IMR-90 (cell line): ENCODE measurements around the gene GABRB1. TPM values are rescaled to one million over a fixed set of nuclear protein-coding genes. Genes with fewer than 3 reads are reported as not detected.

Experiments used
- ATAC-seq: fragments of 200-7000 bp; cut with Tn5 transposase; 2 replicates; pipeline ENCODE4 v1.9.1; 2020; ENCODE audit warnings: low read depth, mild to moderate bottlenecking, moderate library complexity
- BruUV-seq: library from RNA; stranded (reverse); fragments of 400-500 nt; replicated peaks from 2 replicates; lab custom pipeline; 2021; lab: Mats Ljungman, UMichigan
- CTCF ChIA-PET: fragments of 300-600 bp; formaldehyde crosslinking; extraction: SDS; loops from one replicate; lab custom pipeline; 2021; ENCODE audit warnings: antibody characterized with exemption; lab: Yijun Ruan, JAX
- POLR2A ChIA-PET: fragments of 300-600 bp; sonication (Branson Sonifier 250); formaldehyde crosslinking; loops from one replicate; lab custom pipeline; 2022; ENCODE audit warnings: antibody characterized with exemption; ENCODE audit not compliant: unreplicated experiment; lab: Charles Lee
- DNase-seq: peaks from one replicate; pipeline ENCODE4 v3.0.0; 2013
- H2AFZ ChIP-seq: replicated peaks from 2 replicates; pipeline ENCODE3; 2013; ENCODE audit warnings: low read length, mild to moderate bottlenecking; ENCODE audit not compliant: poor library complexity
- H2AK5ac ChIP-seq: 2 replicates; pipeline ENCODE4 v1.6.1; 2013; ENCODE audit warnings: low read depth, low read length, inconsistent platforms
- H2AK9ac ChIP-seq: replicated peaks from 2 replicates; pipeline ENCODE3; 2013; ENCODE audit warnings: mild to moderate bottlenecking, low read depth, low read length, moderate library complexity; ENCODE audit not compliant: poor library complexity
- H2BK120ac ChIP-seq: 2 replicates; pipeline ENCODE4 v1.6.1; 2013; ENCODE audit warnings: low read depth, low read length, inconsistent platforms
- H2BK15ac ChIP-seq: 3 replicates; pipeline ENCODE4 v1.6.1; 2013; ENCODE audit warnings: low read depth, low read length, inconsistent platforms
- H2BK20ac ChIP-seq: 2 replicates; pipeline ENCODE4 v1.6.1; 2013; ENCODE audit warnings: low read depth, mild to moderate bottlenecking, inconsistent platforms, low read length, moderate library complexity
- H2BK5ac ChIP-seq: 2 replicates; pipeline ENCODE4 v1.6.1; 2013; ENCODE audit warnings: mild to moderate bottlenecking, low read depth, low read length, inconsistent platforms; ENCODE audit not compliant: poor library complexity, severe bottlenecking
- H3K14ac ChIP-seq: replicated peaks from 2 replicates; pipeline ENCODE4 v1.6.1; 2013; ENCODE audit warnings: low read depth, low read length, inconsistent platforms
- H3K18ac ChIP-seq: 2 replicates; pipeline ENCODE4 v1.6.1; 2013; ENCODE audit warnings: low read depth, low read length, control low read depth
- H3K23ac ChIP-seq: 2 replicates; pipeline ENCODE4 v1.6.1; 2013; ENCODE audit warnings: low read depth, low read length, inconsistent platforms
- H3K27ac ChIP-seq: 2 replicates; pipeline ENCODE4 v1.5.1; 2013; ENCODE audit warnings: mild to moderate bottlenecking, control low read depth, low read length; ENCODE audit not compliant: insufficient read depth
- H3K27me3 ChIP-seq: 2 replicates; pipeline ENCODE4 v1.6.1; 2013; ENCODE audit warnings: low read length; ENCODE audit not compliant: control insufficient read depth, insufficient read depth
- H3K36me3 ChIP-seq: 2 replicates; pipeline ENCODE4 v1.6.1; 2013; ENCODE audit warnings: low read length, mixed read lengths; ENCODE audit not compliant: control insufficient read depth, insufficient read depth
- H3K4ac ChIP-seq: 2 replicates; pipeline ENCODE4 v1.6.1; 2013; ENCODE audit warnings: low read depth, low read length, inconsistent platforms
- H3K4me1 ChIP-seq: 2 replicates; pipeline ENCODE4 v1.6.1; 2013; ENCODE audit warnings: low read length, mixed read lengths; ENCODE audit not compliant: control insufficient read depth, insufficient read depth
- H3K4me2 ChIP-seq: 2 replicates; pipeline ENCODE4 v1.6.1; 2013; ENCODE audit warnings: low read depth, mild to moderate bottlenecking, control low read depth, low read length, moderate library complexity
- H3K4me3 ChIP-seq: 2 replicates; pipeline ENCODE4 v1.5.1; 2013; ENCODE audit warnings: low read depth, mild to moderate bottlenecking, control low read depth, low read length, moderate library complexity; ENCODE audit not compliant: insufficient read depth
- H3K56ac ChIP-seq: 2 replicates; pipeline ENCODE4 v1.6.1; 2013; ENCODE audit warnings: low read length, inconsistent platforms; ENCODE audit not compliant: insufficient read depth; ENCODE audit errors: extremely low read depth
- H3K79me1 ChIP-seq, 2 experiments: 2 replicates each; pipeline ENCODE4 v1.6.1; 2013; ENCODE audit warnings: low read length in 2 of 2, inconsistent platforms in 1 of 2, low read depth in 1 of 2
- H3K9ac ChIP-seq: 2 replicates; pipeline ENCODE4 v1.6.1; 2013; ENCODE audit warnings: low read depth, low read length, control low read depth
- H3K9me1 ChIP-seq: 2 replicates; pipeline ENCODE4 v1.6.1; 2013; ENCODE audit warnings: low read length, inconsistent platforms; ENCODE audit not compliant: insufficient read depth
- H3K9me3 ChIP-seq: 2 replicates; pipeline ENCODE4 v1.6.1; 2013; ENCODE audit warnings: low read length; ENCODE audit not compliant: control insufficient read depth, insufficient read depth
- H4K20me1 ChIP-seq: 2 replicates; pipeline ENCODE4 v1.6.1; 2013; ENCODE audit warnings: low read length, inconsistent platforms; ENCODE audit not compliant: insufficient read depth
- H4K5ac ChIP-seq: 2 replicates; pipeline ENCODE4 v1.6.1; 2013; ENCODE audit warnings: mild to moderate bottlenecking, low read depth, low read length, control low read depth
- H4K8ac ChIP-seq, 2 experiments: 2 replicates each; pipeline ENCODE4 v1.6.1; 2013; ENCODE audit warnings: low read depth in 2 of 2, low read length in 2 of 2, control low read depth in 1 of 2, inconsistent platforms in 1 of 2
- H4K91ac ChIP-seq: 2 replicates; pipeline ENCODE4 v1.6.1; 2013; ENCODE audit warnings: low read depth, low read length, inconsistent platforms; ENCODE audit not compliant: insufficient read depth
- BHLHE40 ChIP-seq: fragments of 150-350 bp; IDR thresholded peaks from 2 replicates; pipeline ENCODE4 v1.6.1; 2016; ENCODE audit warnings: mild to moderate bottlenecking, low read depth, low read length
- CEBPB ChIP-seq: IDR thresholded peaks from 2 replicates; pipeline ENCODE4 v1.6.1; 2012; ENCODE audit warnings: low read depth, low read length, improper control_type of control experiment
- CHD1 ChIP-seq: IDR thresholded peaks from 2 replicates; pipeline ENCODE4 v1.6.1; 2012; ENCODE audit warnings: low read depth, low read length, improper control_type of control experiment
- FOS ChIP-seq: fragments of 150-350 bp; IDR thresholded peaks from 2 replicates; pipeline ENCODE4 v1.6.1; 2016; ENCODE audit warnings: low read depth, low read length
- MAFK ChIP-seq: IDR thresholded peaks from 2 replicates; pipeline ENCODE4 v1.6.1; 2012; ENCODE audit warnings: low read depth, low read length, improper control_type of control experiment
- MAZ ChIP-seq: IDR thresholded peaks from 2 replicates; pipeline ENCODE4 v1.6.1; 2012; ENCODE audit warnings: low read depth, mild to moderate bottlenecking, low read length, improper control_type of control experiment, moderate library complexity, borderline replicate concordance
- MXI1 ChIP-seq: IDR thresholded peaks from 2 replicates; pipeline ENCODE4 v1.6.1; 2012; ENCODE audit warnings: low read depth, mild to moderate bottlenecking, low read length, moderate library complexity, borderline replicate concordance
- NFE2L2 ChIP-seq: fragments of 150-350 bp; IDR thresholded peaks from 2 replicates; pipeline ENCODE4 v1.6.1; 2016; ENCODE audit warnings: low read depth, mild to moderate bottlenecking, low read length
- POLR2A ChIP-seq: IDR thresholded peaks from 2 replicates; pipeline ENCODE4 v1.6.1; 2012; ENCODE audit warnings: mild to moderate bottlenecking, low read depth, low read length
- RAD21 ChIP-seq: IDR thresholded peaks from 2 replicates; pipeline ENCODE4 v1.6.1; 2012; ENCODE audit warnings: low read length, improper control_type of control experiment
- RCOR1 ChIP-seq: IDR thresholded peaks from 2 replicates; pipeline ENCODE4 v1.6.1; 2012; ENCODE audit warnings: mild to moderate bottlenecking, low read length, improper control_type of control experiment; ENCODE audit not compliant: insufficient replicate concordance
- RFX5 ChIP-seq: IDR thresholded peaks from 2 replicates; pipeline ENCODE4 v1.8.0; 2012; ENCODE audit warnings: low read depth, mild to moderate bottlenecking, low read length, moderate library complexity
- SMC3 ChIP-seq: fragments of 150-350 bp; IDR thresholded peaks from 2 replicates; pipeline ENCODE4 v1.6.1; 2016; ENCODE audit warnings: low read depth, mild to moderate bottlenecking, antibody characterized with exemption, low read length, moderate library complexity
- WGBS, 2 experiments: methylation state at CpG; one replicate each; pipeline versions ENCODE4 v1.1.5 to v1.1.7; 2013; ENCODE audit warnings: missing lambda C conversion rate in 2 of 2; ENCODE audit not compliant: insufficient read length in 1 of 2; ENCODE audit errors: extremely low coverage in 2 of 2; 5-methylcytosine and 5-hydroxymethylcytosine counted together
- dilution Hi-C: fragments of 300-500 bp; cut with HindIII; formaldehyde crosslinking; loops from one replicate; pipeline ENCODE4 v1.14.3; 2018; ENCODE audit warnings: low sequenced_read_pairs; ENCODE audit not compliant: unreplicated experiment
- in situ Hi-C: fragments of 300-500 bp; cut with MboI; formaldehyde crosslinking; loops from 3 replicates; pipeline ENCODE4 v1.14.3; 2019; ENCODE audit warnings: low sequenced_read_pairs, inconsistent platforms, mixed read lengths
- intact Hi-C: fragments of 100-400 bp; cut with micrococcal nuclease; formaldehyde crosslinking; loops from 2 replicates; pipeline ENCODE4 v1.10.0; 2022
- polyA plus RNA-seq, 3 experiments: library from polyadenylated mRNA; depleted of rRNA; stranded (reverse); fragments of >200 nt; gene quantifications; 2 replicates each; pipeline ENCODE4 v1.2.3, GENCODE V29; 2012; ENCODE audit warnings: low replicate concordance in 1 of 3
- total RNA-seq: library from RNA; depleted of rRNA; stranded (reverse); fragments of >200 nt; gene quantifications from 2 replicates; pipeline ENCODE4 v1.2.3, GENCODE V29; 2012
- TF ChIP-seq, protein P1 (sequence below): fragments of 150-350 bp; IDR thresholded peaks from 2 replicates; pipeline ENCODE4 v1.6.1; 2016; ENCODE audit warnings: low read depth, mild to moderate bottlenecking, low read length, moderate library complexity, borderline replicate concordance
- TF ChIP-seq, protein P2 (sequence below): conservative IDR thresholded peaks from 2 replicates; pipeline ENCODE4 v1.5.1; 2012; ENCODE audit warnings: mild to moderate bottlenecking, low read depth, low read length, improper control_type of control experiment
- TF ChIP-seq, protein P3 (sequence below): fragments of 150-350 bp; IDR thresholded peaks from 2 replicates; pipeline ENCODE4 v1.6.1; 2017; ENCODE audit warnings: mild to moderate bottlenecking, antibody characterized with exemption, low read length, low read depth

The GABRB1 gene
- total and polyA plus RNA-seq, 2 of the 4 experiments (the other 2 are of a cell fraction) = 4.7 to 16.1 TPM

DNA sequence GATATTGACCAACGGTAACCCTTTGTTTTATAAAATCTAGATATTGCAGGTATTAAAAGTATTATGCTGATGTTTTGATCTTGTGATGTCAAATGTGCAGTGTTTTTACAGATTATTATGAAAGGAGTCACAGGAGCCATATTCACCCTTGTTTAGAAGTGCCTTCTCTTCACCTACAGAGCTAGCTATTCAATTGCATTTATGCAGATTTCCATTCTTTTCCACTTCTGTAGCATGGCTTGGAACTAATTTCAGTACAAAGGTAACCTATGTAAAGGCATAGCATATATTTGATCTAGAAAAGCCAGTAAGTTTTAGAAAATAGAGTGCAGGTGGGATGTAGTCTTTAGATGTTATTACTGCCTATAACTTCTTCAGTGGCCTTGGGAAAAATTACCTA is 176.2 kb downstream of the GABRB1 start:
- DNase-seq (no peak), ATAC-seq (no peak)
- Histone ChIP-seq H3K4ac (no peak overlapping the region), H2AFZ (no peak overlapping the region), H2BK20ac (no peak overlapping the region), H4K91ac (no peak overlapping the region), H3K18ac (no peak overlapping the region), H3K14ac (no peak overlapping the region), H4K8ac (no peak overlapping the region), H3K9ac (no peak overlapping the region), H3K4me2 (no peak overlapping the region), H3K79me1 (peaks cover 0 to 12% of the 10 kb centered on the region in 2 experiments; a peak in 2 of 4 replicates), H3K27me3 (no peaks in the 10 kb centered on the region), H3K27ac (no peak overlapping the region), H2AK5ac (no peak overlapping the region), H4K20me1 (no peaks in the 10 kb centered on the region), H3K9me3 (no peaks in the 10 kb centered on the region), H2BK120ac (no peak overlapping the region), H3K4me3 (no peak overlapping the region), H3K4me1 (peaks cover 2% of the 10 kb centered on the region; the same call in 1 of the 2 replicates), H2BK15ac (no peak overlapping the region), H3K9me1 (no peaks in the 10 kb centered on the region), H3K36me3 (no peaks in the 10 kb centered on the region), H2AK9ac (no peak overlapping the region), H4K5ac (no peak overlapping the region), H3K23ac (no peak overlapping the region), H3K56ac (no peak overlapping the region), H2BK5ac (no peak overlapping the region)
- POLR2A ChIA-PET = no interaction called here
- no CpG with 5 or more reads among the region's 1 CpG for WGBS, 2 experiments
- dilution Hi-C loops (no loop called here), intact Hi-C loops (no loop called here), in situ Hi-C loops (no loop called here)
- no TSS peak for BruUV-seq
- CTCF ChIA-PET = no interaction called here
- no peak for TF ChIP-seq MAZ
- no peak for TF ChIP-seq FOS
- no peak for TF ChIP-seq MAFK
- TF ChIP-seq, protein P1, sequence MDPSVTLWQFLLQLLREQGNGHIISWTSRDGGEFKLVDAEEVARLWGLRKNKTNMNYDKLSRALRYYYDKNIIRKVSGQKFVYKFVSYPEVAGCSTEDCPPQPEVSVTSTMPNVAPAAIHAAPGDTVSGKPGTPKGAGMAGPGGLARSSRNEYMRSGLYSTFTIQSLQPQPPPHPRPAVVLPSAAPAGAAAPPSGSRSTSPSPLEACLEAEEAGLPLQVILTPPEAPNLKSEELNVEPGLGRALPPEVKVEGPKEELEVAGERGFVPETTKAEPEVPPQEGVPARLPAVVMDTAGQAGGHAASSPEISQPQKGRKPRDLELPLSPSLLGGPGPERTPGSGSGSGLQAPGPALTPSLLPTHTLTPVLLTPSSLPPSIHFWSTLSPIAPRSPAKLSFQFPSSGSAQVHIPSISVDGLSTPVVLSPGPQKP = no peak
- no peak for TF ChIP-seq CEBPB
- TF ChIP-seq, protein P2, sequence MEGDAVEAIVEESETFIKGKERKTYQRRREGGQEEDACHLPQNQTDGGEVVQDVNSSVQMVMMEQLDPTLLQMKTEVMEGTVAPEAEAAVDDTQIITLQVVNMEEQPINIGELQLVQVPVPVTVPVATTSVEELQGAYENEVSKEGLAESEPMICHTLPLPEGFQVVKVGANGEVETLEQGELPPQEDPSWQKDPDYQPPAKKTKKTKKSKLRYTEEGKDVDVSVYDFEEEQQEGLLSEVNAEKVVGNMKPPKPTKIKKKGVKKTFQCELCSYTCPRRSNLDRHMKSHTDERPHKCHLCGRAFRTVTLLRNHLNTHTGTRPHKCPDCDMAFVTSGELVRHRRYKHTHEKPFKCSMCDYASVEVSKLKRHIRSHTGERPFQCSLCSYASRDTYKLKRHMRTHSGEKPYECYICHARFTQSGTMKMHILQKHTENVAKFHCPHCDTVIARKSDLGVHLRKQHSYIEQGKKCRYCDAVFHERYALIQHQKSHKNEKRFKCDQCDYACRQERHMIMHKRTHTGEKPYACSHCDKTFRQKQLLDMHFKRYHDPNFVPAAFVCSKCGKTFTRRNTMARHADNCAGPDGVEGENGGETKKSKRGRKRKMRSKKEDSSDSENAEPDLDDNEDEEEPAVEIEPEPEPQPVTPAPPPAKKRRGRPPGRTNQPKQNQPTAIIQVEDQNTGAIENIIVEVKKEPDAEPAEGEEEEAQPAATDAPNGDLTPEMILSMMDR = no peak
- TF ChIP-seq SMC3 = no peak
- no peak for TF ChIP-seq RFX5
- TF ChIP-seq RCOR1 = no peak
- TF ChIP-seq, protein P3, sequence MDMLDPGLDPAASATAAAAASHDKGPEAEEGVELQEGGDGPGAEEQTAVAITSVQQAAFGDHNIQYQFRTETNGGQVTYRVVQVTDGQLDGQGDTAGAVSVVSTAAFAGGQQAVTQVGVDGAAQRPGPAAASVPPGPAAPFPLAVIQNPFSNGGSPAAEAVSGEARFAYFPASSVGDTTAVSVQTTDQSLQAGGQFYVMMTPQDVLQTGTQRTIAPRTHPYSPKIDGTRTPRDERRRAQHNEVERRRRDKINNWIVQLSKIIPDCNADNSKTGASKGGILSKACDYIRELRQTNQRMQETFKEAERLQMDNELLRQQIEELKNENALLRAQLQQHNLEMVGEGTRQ = no peak
- no peak for TF ChIP-seq MXI1
- TF ChIP-seq NFE2L2 = no peak
- TF ChIP-seq RAD21 = no peak
- TF ChIP-seq CHD1 = no peak
- TF ChIP-seq POLR2A = no peak
- no peak for TF ChIP-seq BHLHE40
